Tibial nerve (tissue), 4 donors: Measurements from ENCODE around the gene NFAM1.

Experiments used
- EP300 ChIP-seq, 2 donors: sonication (generic); formaldehyde crosslinking; IDR thresholded peaks; one replicate each; pipeline ENCODE4 v1.6.1; 2017; ENCODE audit warnings: antibody characterized with exemption in 2 of 2, mild to moderate bottlenecking in 1 of 2
- POLR2A ChIP-seq, 2 donors: fragments of 450-650 bp; IDR thresholded peaks; one replicate each; pipeline ENCODE4 v1.6.1; 2017; ENCODE audit warnings: antibody characterized with exemption in 2 of 2, mild to moderate bottlenecking in 2 of 2, moderate library complexity in 2 of 2
- TF ChIP-seq, protein P1 (sequence below), 5 experiments: fragments of 200-600 bp in 3 of 5; fragments of 450-650 bp in 2 of 5; sonication (generic) in 3 of 5; IDR thresholded peaks; one replicate each; pipeline ENCODE4 v1.5.1; 2016 to 2019; ENCODE audit warnings: antibody characterized with exemption in 5 of 5, mild to moderate bottlenecking in 3 of 5, moderate library complexity in 2 of 5

GRCh38 chr22:42387631-42388030, 44.6 kb downstream of the NFAM1 start:
- TF ChIP-seq, protein P1, sequence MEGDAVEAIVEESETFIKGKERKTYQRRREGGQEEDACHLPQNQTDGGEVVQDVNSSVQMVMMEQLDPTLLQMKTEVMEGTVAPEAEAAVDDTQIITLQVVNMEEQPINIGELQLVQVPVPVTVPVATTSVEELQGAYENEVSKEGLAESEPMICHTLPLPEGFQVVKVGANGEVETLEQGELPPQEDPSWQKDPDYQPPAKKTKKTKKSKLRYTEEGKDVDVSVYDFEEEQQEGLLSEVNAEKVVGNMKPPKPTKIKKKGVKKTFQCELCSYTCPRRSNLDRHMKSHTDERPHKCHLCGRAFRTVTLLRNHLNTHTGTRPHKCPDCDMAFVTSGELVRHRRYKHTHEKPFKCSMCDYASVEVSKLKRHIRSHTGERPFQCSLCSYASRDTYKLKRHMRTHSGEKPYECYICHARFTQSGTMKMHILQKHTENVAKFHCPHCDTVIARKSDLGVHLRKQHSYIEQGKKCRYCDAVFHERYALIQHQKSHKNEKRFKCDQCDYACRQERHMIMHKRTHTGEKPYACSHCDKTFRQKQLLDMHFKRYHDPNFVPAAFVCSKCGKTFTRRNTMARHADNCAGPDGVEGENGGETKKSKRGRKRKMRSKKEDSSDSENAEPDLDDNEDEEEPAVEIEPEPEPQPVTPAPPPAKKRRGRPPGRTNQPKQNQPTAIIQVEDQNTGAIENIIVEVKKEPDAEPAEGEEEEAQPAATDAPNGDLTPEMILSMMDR (IDR thresholded peaks at IDR 0.05) = no peak
- TF ChIP-seq POLR2A (IDR thresholded peaks at IDR 0.05) (no peak), EP300 (IDR thresholded peaks at IDR 0.05) (no peak)
